Stimulated activated CD4-positive, alpha-beta T cell treated with anti-CD3 and anti-CD28 coated beads, Interleukin-1b, Interleukin-23, amount 100 ng/mL, for 4 hours (primary cell): ENCODE results near the gene TBC1D12.
"Not testable (repeated sequence)": the region's sequence is repeated elsewhere in the genome, so short reads cannot be mapped to it uniquely, and the experiment has no call there.

ENCODE experiments used
- DNase-seq, 2 donors: peaks; one replicate each; pipeline ENCODE4 v3.0.0-alpha.2; 2020; ENCODE audit warnings: low read depth in 2 of 2

TBC1D12 gene

DNA sequence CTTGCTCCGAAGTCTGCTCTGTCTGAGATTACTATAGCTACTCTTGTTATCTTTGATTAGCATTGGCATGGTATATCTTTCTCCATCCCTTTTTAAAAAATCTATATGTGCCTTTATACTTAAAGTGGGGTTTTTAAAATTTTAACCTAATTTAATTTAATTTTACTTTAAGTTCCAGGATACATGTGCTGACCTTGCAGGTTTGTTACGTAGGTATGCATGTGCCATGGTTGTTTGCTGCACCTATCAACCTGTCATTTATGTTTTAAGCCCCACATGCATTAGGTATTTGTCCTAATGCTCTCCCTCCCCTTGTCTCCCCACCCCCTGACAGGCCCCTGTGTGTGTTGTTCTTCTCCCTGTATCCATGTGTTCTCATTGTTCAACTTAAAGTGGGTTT lies 54.6 kb downstream of the TBC1D12 start:
- DNase-seq, result no peak

DNA sequence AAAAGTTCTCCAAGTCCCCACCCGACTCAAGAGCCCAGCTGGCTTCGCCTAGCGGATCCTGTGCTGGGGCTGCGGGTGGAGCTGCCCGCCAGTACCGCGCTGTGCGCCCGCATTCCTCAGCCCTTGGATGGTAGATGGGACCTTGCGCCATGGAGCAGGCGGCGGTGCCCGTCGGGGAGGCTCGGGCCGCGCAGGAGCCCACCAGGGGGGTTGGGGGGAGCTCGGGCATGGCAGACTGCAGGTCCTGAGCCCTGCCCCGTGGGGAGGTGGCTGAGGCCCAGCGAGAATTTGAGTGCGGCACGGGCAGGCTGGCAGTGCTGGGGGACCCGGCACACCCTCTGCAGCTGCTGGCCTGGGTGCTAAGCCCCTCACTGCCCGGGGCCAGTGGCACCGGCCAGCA lies 57.0 kb downstream of the TBC1D12 start:
- DNase-seq, result no peak

DNA sequence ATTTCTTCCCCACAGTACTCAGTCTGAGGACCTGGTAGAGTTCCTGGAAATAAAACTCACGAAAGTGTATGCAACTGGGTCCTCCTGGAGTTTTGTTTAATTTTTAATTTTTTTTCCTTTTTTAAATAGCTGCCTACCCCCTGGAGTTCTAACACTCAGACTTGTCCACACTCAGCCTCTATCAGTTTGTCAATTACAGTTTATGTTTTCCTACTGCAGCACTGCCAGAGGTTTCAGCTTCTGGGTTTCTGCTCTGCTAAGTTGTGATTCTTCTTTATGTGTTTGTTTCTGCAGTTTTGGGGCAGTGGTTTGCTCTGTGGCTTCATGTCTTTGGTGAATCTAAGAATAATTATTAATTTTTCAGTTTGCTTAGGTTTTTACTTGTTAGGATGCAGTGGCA lies 59.2 kb downstream of the TBC1D12 start:
- DNase-seq, result no peak

DNA sequence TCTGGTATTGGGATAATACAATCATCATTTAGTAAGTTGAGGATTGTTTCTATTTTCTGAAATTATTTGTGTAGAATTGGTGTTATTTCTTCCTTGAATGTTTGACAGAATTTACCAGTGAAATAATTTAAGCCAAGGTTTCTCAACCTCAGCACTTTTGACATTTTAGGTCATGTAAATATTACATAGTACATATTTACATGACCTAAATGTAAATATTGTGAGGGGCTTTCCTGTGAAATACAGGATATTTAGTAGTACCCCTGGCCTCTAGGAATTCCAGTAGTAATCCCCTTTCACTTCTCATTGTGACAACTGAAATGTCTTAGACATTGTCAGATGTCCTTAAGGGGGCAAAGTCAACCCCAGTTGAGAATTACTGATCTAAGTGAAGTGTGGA lies 59.8 kb downstream of the TBC1D12 start:
- no peak for DNase-seq

DNA sequence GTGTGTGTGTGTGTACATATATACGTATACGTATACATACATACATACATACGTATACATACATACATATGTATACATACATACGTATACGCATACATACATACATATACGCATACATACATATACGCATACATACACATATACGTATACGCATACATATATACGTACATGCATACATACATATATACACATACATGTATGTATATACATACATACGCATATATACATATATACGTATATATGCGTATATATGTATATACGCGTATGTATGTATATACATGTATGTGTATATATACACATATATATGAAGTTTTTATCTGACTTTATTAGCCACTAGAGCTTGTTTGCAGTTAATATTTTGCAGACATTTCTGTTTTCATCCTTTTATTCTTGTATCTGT lies 63.3 kb downstream of the TBC1D12 start:
- DNase-seq, result no peak

DNA sequence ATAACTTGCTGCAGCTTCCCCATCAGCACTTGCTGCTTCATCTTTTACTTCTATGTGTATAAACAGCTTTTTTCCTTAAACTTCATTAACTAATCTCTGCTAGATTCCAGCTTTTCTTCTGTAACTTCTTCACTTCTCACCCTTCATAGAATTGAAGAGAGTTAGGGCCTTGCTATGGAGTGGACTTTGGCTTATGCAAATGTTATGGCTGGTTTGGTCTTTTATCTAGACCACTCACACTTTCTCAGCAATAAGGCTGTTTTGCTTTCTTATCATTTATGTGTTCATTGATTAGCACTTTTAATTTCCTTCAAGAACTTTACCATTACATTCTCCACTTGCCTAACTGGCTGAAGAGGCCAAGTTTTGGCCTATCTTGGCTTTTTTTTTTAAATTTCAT lies 79.1 kb downstream of the TBC1D12 start:
- DNase-seq, result no peak

DNA sequence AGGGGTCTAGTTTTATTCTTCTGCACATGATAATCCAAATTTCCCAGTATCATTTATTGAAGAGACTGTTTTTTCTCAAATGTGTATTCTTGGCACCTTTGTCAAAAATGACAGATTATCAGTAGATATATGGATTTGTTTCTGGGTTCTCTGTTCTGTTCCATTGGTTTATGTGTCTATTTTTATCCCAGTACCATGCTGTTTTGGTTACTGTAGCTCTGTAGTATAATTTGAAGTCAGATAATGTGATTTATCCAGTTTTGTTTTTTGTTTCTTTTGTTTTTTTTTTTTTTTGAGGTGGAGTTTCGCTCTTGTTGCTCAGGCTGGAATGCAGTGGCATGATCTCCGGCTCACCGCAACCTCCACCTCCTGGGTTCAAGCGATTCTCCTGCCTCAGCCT lies 81.6 kb downstream of the TBC1D12 start:
- no peak for DNase-seq

DNA sequence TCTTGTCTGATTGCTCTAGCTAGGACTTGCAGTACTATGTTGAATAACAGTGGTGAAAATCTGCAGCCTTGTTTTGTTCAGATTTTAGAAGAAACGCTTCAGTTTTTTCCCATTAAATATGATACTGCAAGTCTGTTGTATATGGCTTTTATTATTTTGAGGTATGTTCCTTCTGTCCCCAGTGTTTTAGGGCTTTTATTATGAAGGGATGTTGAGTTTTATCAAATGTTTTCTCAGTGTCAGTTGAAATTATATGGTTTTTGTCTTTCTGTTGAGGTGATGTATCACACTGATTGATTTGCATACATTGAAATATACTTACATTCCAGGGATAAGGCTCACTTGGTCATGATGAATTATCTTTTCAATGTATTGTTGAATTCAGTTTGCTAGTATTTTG lies 82.8 kb downstream of the TBC1D12 start:
- DNase-seq, result no peak

DNA sequence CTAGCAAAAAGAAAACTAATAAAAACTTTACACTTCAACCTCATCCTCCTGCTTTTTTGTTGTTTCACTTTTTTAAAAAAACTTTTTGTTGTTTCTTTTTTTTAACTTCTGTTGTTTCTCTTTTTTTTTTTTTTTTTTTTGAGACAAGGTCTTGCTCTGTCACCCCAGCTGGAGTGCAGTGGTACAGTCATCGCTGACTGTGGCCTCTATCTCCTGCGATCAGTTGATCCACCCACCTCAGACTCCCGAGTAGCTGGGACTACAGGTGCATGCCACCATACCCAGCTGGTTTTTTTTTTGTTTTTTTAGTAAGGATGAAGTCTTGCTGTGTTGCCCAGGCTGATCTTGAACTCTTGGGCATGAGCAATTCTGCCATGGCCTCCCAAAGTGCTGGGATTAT lies 85.2 kb downstream of the TBC1D12 start:
- no peak for DNase-seq

DNA sequence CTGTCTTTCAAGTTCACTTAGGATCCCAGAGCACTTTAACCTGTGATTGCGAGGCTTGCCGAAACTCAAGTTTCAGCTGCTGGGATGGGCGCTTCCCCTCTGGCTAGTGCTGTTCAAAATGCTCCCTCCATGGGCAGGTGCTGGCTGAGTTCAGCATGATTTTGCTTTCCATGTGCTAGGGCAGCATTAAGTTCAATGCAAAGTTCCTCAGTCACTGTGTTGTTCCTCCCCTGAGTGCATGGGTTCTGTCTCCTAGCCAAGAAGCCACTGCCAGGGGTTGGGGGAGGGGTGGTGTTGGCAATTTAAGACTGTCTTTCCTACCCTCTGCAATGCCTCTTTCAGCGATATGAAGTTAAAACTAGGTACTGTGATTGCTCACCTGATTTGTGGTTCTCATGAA lies 86.8 kb downstream of the TBC1D12 start:
- DNase-seq, result no peak

DNA sequence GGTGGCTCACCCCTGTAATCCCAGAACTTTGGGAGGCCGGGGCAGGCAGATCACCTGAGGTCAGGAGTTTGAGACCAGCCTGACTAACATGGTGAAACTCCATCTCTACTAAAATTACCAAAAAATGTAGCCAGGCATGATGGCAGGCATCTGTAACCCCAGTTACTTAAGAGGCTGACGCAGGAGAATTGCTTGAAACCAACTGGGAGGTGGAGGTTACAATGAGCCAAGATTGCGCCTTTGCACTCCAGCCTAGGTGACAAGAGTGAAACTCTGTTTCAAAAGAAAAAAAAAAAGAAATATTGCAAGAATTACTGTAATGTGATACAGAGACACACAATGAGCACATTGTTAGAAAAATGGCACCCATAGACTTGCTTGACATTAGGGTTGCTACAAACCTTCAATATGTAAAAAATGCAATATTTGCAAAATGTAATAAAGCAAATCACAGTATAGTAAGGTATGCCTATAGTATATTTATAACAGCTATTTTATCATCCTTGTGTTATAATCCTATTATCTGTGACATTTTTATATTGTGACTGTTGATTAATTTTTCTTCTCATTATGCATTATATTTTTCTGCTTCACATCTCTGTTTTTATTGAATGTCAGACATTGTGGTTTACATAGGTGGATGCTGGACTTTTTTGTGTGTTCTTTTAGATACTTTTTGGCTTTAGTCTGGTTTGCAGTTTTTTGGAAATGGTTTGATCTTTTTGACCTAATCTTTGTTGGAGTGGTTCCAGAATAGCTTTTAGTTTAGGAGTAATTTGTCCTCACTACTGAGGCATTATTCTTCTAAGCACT lies 87.8 kb downstream of the TBC1D12 start:
- no peak for DNase-seq

DNA sequence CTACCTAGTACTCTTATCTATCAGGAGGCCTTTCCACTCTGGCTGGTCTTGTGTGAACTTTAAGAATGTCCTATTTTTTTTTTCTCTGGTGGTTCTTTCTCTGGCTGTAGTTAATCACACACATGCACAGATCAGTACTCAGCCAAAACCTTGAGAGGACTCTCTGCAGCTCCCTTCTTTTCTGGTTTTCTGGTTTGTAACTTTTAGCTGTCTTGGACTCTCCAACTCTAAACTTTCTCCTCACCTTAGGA lies 88.4 kb downstream of the TBC1D12 start:
- no peak for DNase-seq

DNA sequence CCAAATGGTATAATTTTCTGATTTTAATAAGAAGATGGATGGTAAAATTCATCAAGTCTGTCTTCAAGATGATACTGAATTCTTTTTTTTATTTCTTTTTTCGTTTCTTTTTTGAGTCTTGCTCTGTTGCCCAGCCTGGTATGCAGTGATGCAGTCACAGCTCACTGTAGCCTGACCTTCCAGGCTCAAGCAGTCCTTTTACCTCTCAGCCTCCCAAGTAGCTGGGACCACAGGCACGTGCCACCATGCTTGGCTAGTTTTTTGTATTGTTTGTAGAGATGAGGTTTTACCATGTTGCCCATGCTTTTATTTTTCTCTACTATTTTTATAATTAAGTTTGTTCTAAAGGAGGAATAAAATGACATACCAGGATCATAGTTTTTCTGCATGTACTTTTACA lies 91.1 kb downstream of the TBC1D12 start:
- DNase-seq, result no peak

DNA sequence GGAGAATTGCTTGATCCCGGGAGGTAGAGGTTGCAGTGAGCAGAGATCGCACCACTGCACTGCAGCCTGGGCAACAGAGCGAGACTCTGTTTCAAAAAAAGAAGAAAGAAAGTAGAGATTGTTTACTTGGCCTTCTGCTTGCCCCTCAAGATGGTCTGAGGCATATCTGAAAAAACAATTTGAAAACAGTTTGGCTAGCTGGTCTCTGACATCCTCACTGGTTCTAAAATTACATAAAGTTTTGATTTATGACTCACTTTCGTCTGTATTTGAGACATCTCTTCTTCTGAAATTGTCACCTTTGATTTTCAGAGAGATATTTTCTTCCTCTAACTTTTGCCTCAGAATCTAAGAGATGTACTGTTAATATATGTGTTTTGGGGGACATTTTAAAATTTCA lies 93.7 kb downstream of the TBC1D12 start:
- DNase-seq, result no peak

DNA sequence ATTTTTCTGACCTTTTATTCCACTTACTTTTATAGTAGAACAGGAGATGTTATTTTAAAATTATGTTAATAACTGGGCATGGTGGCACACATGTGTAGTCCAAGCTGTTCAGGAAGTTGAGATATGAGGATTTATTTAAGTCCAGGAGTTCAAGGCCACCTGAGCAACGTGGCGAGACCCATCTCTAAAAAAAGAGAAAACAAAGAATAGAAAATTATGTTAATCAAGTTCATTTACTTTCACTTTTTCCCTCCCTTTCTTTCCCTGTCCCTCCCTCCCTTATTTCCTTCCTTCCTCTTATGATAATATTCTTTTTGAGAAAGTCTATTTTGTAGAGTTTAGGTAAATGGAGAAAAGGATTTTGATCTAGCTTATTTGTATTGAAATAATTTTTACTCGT lies 94.3 kb downstream of the TBC1D12 start:
- DNase-seq, result no peak

DNA sequence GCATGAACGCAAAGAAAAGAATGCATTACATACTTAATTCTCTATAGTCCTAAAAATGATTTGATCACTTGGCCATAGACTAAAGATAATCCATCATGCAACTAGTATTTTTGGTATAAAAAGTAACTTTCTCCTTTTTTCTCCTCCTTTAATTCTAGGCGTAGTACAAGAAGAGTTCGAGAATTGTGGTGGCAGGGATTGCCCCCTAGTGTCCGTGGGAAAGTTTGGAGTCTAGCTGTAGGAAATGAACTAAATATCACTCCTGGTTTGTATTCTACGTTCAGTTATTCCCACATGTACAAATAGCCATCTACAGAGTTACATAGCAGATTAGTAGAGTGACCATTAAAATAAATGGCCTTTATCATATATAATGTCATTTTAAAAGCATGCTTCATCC lies 97.7 kb downstream of the TBC1D12 start:
- DNase-seq, result no peak

DNA sequence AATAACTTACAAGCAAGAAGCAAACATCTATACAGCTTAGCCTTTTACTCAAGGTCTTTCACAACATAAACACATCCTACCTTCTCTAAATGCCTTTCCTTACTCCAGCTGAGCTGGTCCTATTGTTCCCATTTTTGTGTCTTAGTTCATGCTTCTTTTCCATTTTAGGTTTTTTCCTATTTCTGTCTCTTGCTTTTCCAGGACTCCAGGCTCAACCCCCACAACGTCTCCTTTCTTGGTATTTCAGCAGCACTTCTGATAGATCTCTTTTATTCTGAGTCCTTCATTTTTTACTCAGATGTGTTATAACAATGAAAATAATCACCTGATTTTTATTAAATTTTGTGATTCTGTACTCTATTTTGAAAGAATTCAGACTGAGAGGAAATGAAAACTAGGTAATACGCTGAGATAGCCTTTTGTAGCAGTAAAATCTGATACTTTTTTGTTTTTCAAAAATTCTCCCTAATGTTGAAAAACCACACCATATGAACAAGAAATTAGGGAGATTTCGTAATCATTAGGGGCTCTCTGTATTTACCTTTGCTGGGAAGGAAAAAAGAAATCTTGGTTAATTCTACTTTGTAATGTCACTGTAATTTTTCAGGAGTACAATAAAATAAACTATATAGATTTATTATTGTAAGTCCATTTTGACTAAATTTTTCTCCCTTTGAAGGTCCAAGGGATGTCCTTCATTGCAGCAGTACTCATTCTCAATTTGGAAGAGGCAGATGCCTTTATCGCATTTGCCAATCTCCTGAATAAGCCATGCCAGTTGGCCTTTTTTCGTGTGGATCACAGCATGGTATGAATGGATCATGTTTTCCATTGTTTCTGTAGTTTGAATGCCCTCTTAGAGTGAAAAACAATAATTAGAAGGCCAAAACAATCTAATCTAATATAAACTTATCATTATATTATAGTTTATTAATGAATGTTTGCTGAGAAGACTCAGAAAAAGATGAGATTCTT lies 119.2 kb downstream of the TBC1D12 start:
- DNase-seq, result no peak

DNA sequence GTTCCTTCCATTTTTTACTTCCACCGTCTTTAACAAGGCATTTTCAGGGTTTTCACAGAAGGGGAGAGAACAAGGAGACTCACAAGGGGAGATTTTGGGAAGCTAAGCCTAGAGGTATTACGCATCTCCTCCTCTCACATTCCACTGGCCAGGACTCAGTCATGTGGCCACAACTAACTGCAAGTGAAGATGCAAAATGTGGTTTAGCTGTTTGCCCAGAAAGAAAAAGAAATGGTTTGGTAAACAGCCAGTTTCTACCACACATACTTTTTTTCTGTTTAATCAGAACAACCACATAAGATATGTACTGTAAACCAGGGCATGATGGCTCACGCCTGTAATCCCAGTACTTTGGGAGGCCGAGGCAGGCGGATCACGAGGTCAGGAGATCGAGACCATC lies 121.8 kb downstream of the TBC1D12 start:
- DNase-seq, result no peak

DNA sequence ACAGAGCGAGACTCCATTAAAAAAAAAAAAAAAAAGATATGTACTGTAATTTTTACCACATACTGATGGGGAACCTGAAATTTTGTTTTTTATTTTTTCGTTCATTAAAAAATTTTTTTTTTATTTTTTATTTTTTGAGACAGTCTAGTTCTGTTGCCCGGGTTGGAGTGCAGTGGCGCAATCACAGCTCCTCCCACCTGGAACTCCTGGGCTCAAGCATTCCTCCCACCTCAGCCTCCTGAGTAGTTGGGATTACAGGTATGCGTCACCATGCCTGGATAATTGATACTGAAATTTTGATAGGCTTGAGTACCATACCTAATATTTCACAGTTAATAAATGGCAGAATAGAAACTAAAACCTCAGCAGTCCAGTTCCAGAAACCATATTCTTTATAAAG lies 122.4 kb downstream of the TBC1D12 start:
- DNase-seq, result no peak

DNA sequence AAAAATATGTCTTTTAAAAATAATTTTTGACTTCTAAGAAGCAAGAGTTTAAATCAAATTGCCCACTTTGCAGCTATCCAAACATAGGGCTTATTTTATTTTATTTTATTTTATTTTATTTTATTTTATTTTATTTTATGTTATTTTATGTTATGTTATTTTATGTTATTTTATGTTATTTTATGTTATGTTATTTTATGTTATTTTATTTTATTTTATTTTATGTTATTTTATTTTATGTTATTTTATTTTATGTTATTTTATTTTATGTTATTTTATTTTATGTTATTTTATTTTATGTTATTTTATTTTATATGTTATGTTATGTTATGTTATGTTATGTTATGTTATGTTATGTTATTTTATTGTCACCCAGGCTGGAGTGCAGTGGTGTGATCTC lies 129.2 kb downstream of the TBC1D12 start:
- not testable (repeated sequence) for DNase-seq

DNA sequence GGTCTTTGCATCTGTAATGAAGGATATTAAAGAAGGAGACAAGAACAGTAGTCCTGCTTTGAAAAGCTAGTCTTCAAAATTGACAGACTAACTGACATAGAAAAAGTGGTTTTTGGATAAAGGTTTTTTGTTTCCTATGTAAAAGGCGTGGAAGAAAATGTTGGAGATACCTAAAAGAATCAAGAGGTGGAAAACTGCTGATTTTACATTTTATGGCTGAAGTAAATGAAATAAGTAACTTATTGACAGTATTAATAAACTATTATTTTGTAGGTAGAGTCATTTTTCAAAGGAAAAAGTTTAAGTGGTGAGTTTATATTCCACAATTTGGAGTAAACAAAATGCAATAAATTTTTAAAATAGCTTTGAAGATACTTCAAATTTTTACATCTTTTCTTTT lies 130.7 kb downstream of the TBC1D12 start:
- DNase-seq, result no peak

DNA sequence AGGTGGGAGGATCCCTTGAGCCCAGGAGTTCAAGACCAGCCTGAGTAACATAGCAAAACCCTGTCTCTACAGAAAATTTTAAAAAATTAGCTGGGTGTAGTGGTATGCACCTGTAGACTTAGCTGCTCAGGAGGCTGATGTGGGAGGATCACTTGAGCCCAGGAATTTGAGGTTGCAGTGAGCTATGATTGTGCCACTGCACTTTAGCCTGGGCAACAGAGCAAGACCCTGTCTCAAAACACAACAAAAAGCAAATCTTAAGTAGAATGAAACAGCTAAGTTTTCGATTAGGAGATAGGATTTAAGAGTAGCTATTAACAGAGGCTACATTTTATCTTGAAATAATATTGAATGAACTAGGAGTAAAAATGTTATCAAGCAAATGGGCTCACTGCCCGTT lies 139.9 kb downstream of the TBC1D12 start:
- DNase-seq, result not testable (repeated sequence)

DNA sequence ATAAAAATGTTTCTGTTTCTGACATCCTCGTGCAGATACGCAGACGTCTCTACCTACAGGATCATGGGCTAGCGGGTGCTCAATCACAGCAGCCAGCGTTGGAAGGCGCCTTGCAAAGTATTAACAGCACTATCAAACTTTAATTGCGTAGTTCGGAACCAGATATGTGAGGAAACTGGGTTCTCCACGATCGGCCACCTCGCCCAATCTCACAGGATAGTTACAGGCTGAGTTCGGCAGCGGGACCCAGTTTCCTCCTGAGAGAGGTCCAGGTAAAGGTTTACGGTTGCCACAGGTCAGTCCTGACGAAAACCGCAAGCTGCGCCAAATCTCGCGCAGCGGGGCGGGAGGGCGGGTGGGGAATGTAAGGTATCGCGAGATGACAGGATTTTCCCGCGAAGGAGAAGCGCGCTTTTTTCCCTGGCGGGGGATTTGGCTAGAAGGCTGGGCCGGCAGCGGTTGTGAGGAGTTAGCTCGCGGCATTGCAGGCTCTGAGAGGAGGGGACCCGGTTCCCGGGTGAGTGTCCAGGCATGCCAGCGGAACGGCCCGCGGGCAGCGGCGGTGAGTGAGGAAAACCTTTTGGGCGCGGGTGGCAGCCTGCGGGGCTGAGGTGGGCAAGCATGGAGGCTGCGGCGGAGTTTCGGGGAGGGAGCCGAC lies 143.2 kb downstream of the TBC1D12 start, which contains the start of gene HELLS:
TSS of gene HELLS (plus strand) at position 398 of the 658 bp plus-strand sequence. CDS start at position 532, 134 bp downstream.
- peak; percentile 61 to 62 for DNase-seq
